Pulmonary artery endothelial cell (primary cell): ENCODE data around the gene DBP. TPM values are rescaled to one million over a fixed set of nuclear protein-coding genes. Genes with fewer than 3 reads are reported as not detected.

Source experiments
- DNase-seq: peaks from one replicate; pipeline ENCODE4 v3.0.0-alpha.2; 2011; ENCODE audit warnings: low read depth, low spot score
- total RNA-seq: library from RNA; depleted of rRNA; stranded (reverse); fragments of >200 nt; gene quantifications from 2 replicates; pipeline ENCODE4 v1.2.3, GENCODE V29; 2014

DBP gene
- total RNA-seq, 1 donor from 2014 or later, result 2.2 TPM

DNA sequence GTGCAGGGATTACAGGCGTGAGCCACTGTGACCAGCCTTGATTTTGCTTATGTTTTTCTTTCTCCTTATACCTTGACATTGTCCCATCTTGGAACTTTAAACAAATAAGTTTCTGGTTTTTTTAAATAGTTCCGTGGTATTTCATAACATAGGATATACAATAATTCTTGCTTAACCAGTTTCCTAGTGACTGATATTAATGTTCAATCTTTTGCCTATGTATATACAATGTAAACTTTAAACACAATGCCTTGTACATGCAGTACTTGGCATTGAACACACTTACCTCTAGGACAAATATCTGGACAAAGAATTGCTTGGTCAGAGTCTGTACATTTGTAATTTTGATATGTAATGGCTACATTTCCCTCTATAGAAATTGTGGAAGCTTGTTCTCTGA is 55.0 kb downstream of the DBP start:
- DNase-seq, result no peak

Other genes starting within 250 kb of the DBP start
- gene KDELR1, start 245.8 kb downstream of the DBP start, total RNA-seq, result 45.6 and 47.8 TPM in 2 replicates
- 0.39 and 0.40 TPM in 2 replicates for gene GRIN2D, start 243.7 kb downstream of the DBP start, total RNA-seq
- gene GRWD1, start 191.4 kb downstream of the DBP start, total RNA-seq, result 35.5 and 64.0 TPM in 2 replicates
- 0.20 and 0.39 TPM in 2 replicates for gene KCNJ14, start 181.8 kb downstream of the DBP start, total RNA-seq
- 58.2 and 68.4 TPM in 2 replicates for gene CYTH2, start 168.0 kb downstream of the DBP start, total RNA-seq
- gene LMTK3, start 125.5 kb downstream of the DBP start, total RNA-seq, result under 0.01 and 0.04 TPM in 2 replicates
- 0.07 TPM in 1 of 2 replicates, not detected in the other for gene SULT2B1, start 85.2 kb downstream of the DBP start, total RNA-seq
- gene SPACA4, start 30.6 kb downstream of the DBP start, total RNA-seq, result not detected in 2 replicates
- gene FAM83E, start 22.3 kb downstream of the DBP start, total RNA-seq, result 0.73 and 0.99 TPM in 2 replicates
- gene RPL18, start 18.2 kb downstream of the DBP start, total RNA-seq, result 1,737 and 2,640 TPM in 2 replicates
- 6.7 and 9.2 TPM in 2 replicates for gene SPHK2, start 17.9 kb downstream of the DBP start, total RNA-seq
- 2.3 and 3.2 TPM in 2 replicates for gene CA11, start 8.8 kb upstream of the DBP start, total RNA-seq
- gene NTN5, start 35.6 kb upstream of the DBP start, total RNA-seq, result 0.07 TPM in 1 of 2 replicates, not detected in the other
- not detected in 2 replicates for gene FUT2, start 58.6 kb upstream of the DBP start, total RNA-seq
- 0.14 and 0.20 TPM in 2 replicates for gene MAMSTR, start 82.3 kb upstream of the DBP start, total RNA-seq
- gene RASIP1, start 103.2 kb upstream of the DBP start, total RNA-seq, result 70.1 and 71.7 TPM in 2 replicates
- 0.28 and 0.33 TPM in 2 replicates for gene IZUMO1, start 109.5 kb upstream of the DBP start, total RNA-seq
- gene FUT1, start 115.3 kb upstream of the DBP start, total RNA-seq, result 8.0 and 10.3 TPM in 2 replicates
- not detected in 2 replicates for gene FGF21, start 118.1 kb upstream of the DBP start, total RNA-seq
- gene BCAT2, start 173.7 kb upstream of the DBP start, total RNA-seq, result 49.7 and 53.2 TPM in 2 replicates
- gene HSD17B14, start 199.1 kb upstream of the DBP start, total RNA-seq, result 4.8 and 6.4 TPM in 2 replicates
- 5.1 and 6.1 TPM in 2 replicates for gene PLEKHA4, start 231.2 kb upstream of the DBP start, total RNA-seq
- 32.3 and 35.6 TPM in 2 replicates for gene PPP1R15A, start 235.0 kb upstream of the DBP start, total RNA-seq